ENCODE measurements around the gene NCBP1. TPM values are rescaled to one million over a fixed set of nuclear protein-coding genes. Genes with fewer than 3 reads are reported as not detected.

Gene NCBP1
- total RNA-seq, 1 donor, result 37.3 TPM

GRCh38 chr9:97638666-97639065 is 5.0 kb downstream of the NCBP1 start:
- Histone ChIP-seq H3K36me3 (ENCODE audit: insufficient read depth, low read length) (peaks cover 15% of the 10 kb centered on the region), H3K4me3 (ENCODE audit: insufficient read depth, low read length) (no peak overlapping the region), H3K4me1 (ENCODE audit: insufficient read depth, low read length) (peaks cover 16% of the 10 kb centered on the region), H3K27ac (ENCODE audit: low read depth, low read length) (no peak overlapping the region), H2AFZ (ENCODE audit: low read length) (no peak overlapping the region), H3K9me3 (ENCODE audit: low read depth, low read length) (no peaks in the 10 kb centered on the region), H3K4me2 (ENCODE audit: insufficient read depth, low read length) (no peak overlapping the region), H4K20me1 (ENCODE audit: insufficient read depth, low read length) (peaks cover 38% of the 10 kb centered on the region), H3K27me3 (ENCODE audit: insufficient read depth, low read length) (no peaks in the 10 kb centered on the region), H3K79me2 (ENCODE audit: insufficient read depth, low read length) (peaks cover 83% of the 10 kb centered on the region)
- peak; percentile 34 for TF ChIP-seq CTCF (IDR thresholded peaks at IDR 0.05; ENCODE audit: extremely low read depth, low read depth, low read length)
- peak; percentile 38 for DNase-seq (ENCODE audit: insufficient read length, low spot score, missing footprints)

GRCh38 chr9:97640325-97640724 is 6.7 kb downstream of the NCBP1 start:
- no peak overlapping the region for H2AFZ ChIP-seq (ENCODE audit: low read length)

GRCh38 chr9:97645720-97646119 is 12.1 kb downstream of the NCBP1 start:
- H4K20me1 ChIP-seq (ENCODE audit: insufficient read depth, low read length), result peaks cover 1% of the 10 kb centered on the region
- peaks cover 66% of the 10 kb centered on the region for H3K36me3 ChIP-seq (ENCODE audit: insufficient read depth, low read length)

More at GRCh38 chr9:97640325-97640724, 6.7 kb downstream of the NCBP1 start:
- no peak overlapping the region for H3K4me2 ChIP-seq (ENCODE audit: insufficient read depth, low read length)
- peaks cover 71% of the 10 kb centered on the region for H3K79me2 ChIP-seq (ENCODE audit: insufficient read depth, low read length)
- H3K27me3 ChIP-seq (ENCODE audit: insufficient read depth, low read length), result no peaks in the 10 kb centered on the region
- H3K4me3 ChIP-seq (ENCODE audit: insufficient read depth, low read length), result no peak overlapping the region
- no peak for TF ChIP-seq CTCF (IDR thresholded peaks at IDR 0.05; ENCODE audit: extremely low read depth, low read depth, low read length)
- no peaks in the 10 kb centered on the region for H3K9me3 ChIP-seq (ENCODE audit: low read depth, low read length)
- no peak overlapping the region for H3K27ac ChIP-seq (ENCODE audit: low read depth, low read length)
- no peak for DNase-seq (ENCODE audit: insufficient read length, low spot score, missing footprints)
- H4K20me1 ChIP-seq (ENCODE audit: insufficient read depth, low read length), result peaks cover 32% of the 10 kb centered on the region
- peaks cover 30% of the 10 kb centered on the region for H3K36me3 ChIP-seq (ENCODE audit: insufficient read depth, low read length)
- H3K4me1 ChIP-seq (ENCODE audit: insufficient read depth, low read length), result peaks cover 7% of the 10 kb centered on the region

GRCh38 chr9:97647996-97648395 is 14.4 kb downstream of the NCBP1 start:
- no peak overlapping the region for H3K4me3 ChIP-seq (ENCODE audit: insufficient read depth, low read length)
- no peaks in the 10 kb centered on the region for H3K9me3 ChIP-seq (ENCODE audit: low read depth, low read length)
- no peak for TF ChIP-seq CTCF (IDR thresholded peaks at IDR 0.05; ENCODE audit: extremely low read depth, low read depth, low read length)
- no peak overlapping the region for H2AFZ ChIP-seq (ENCODE audit: low read length)
- peaks cover 70% of the 10 kb centered on the region for H3K36me3 ChIP-seq (ENCODE audit: insufficient read depth, low read length)
- no peaks in the 10 kb centered on the region for H3K4me1 ChIP-seq (ENCODE audit: insufficient read depth, low read length)
- DNase-seq (ENCODE audit: insufficient read length, low spot score, missing footprints), result no peak
- H3K4me2 ChIP-seq (ENCODE audit: insufficient read depth, low read length), result no peak overlapping the region
- no peaks in the 10 kb centered on the region for H3K27me3 ChIP-seq (ENCODE audit: insufficient read depth, low read length)
- H3K27ac ChIP-seq (ENCODE audit: low read depth, low read length), result no peak overlapping the region
- H4K20me1 ChIP-seq (ENCODE audit: insufficient read depth, low read length), result no peaks in the 10 kb centered on the region
- peaks cover 13% of the 10 kb centered on the region for H3K79me2 ChIP-seq (ENCODE audit: insufficient read depth, low read length)

More at GRCh38 chr9:97645720-97646119, 12.1 kb downstream of the NCBP1 start:
- H2AFZ ChIP-seq (ENCODE audit: low read length), result no peak overlapping the region
- no peak for TF ChIP-seq CTCF (IDR thresholded peaks at IDR 0.05; ENCODE audit: extremely low read depth, low read depth, low read length)
- H3K79me2 ChIP-seq (ENCODE audit: insufficient read depth, low read length), result peaks cover 19% of the 10 kb centered on the region
- H3K27me3 ChIP-seq (ENCODE audit: insufficient read depth, low read length), result no peaks in the 10 kb centered on the region
- no peak overlapping the region for H3K27ac ChIP-seq (ENCODE audit: low read depth, low read length)
- no peak overlapping the region for H3K4me3 ChIP-seq (ENCODE audit: insufficient read depth, low read length)
- H3K4me1 ChIP-seq (ENCODE audit: insufficient read depth, low read length), result no peaks in the 10 kb centered on the region
- no peak for DNase-seq (ENCODE audit: insufficient read length, low spot score, missing footprints)
- H3K9me3 ChIP-seq (ENCODE audit: low read depth, low read length), result no peaks in the 10 kb centered on the region
- H3K4me2 ChIP-seq (ENCODE audit: insufficient read depth, low read length), result no peak overlapping the region
